Thoracic aorta (tissue), 2 donors: ENCODE results near the gene SMC1A. TPM values are rescaled to one million over a fixed set of nuclear protein-coding genes. Genes with fewer than 3 reads are reported as not detected.

Source experiments
- ATAC-seq: fragments of 150-250 bp; one replicate; pipeline ENCODE4 v1.8.0; 2017; ENCODE audit warnings: low read depth; ENCODE audit not compliant: insufficient number of reproducible peaks, low FRiP score
- DNase-seq: peaks from one replicate; pipeline ENCODE4 v3.0.0-alpha.2; 2020; ENCODE audit warnings: low spot score
- H3K27ac ChIP-seq, 2 donors: fragments of 200-600 bp; sonication (generic); 1 replicate in 1 of 2; 2 replicates in 1 of 2; pipeline ENCODE4 v1.5.1; 2016; ENCODE audit warnings: mild to moderate bottlenecking in 2 of 2, moderate library complexity in 2 of 2
- H3K27me3 ChIP-seq: fragments of 200-600 bp; sonication (generic); replicated peaks from 2 replicates; pipeline ENCODE4 v1.6.0; 2016; ENCODE audit warnings: mild to moderate bottlenecking; ENCODE audit not compliant: insufficient read depth
- H3K36me3 ChIP-seq: fragments of 200-600 bp; sonication (generic); one replicate; pipeline ENCODE4 v1.5.1; 2016
- H3K4me1 ChIP-seq, 2 donors: fragments of 200-600 bp; sonication (generic); 1 replicate in 1 of 2; 2 replicates in 1 of 2; pipeline versions ENCODE4 v1.5.1 to v1.6.0; 2016; ENCODE audit warnings: low read depth in 2 of 2, mild to moderate bottlenecking in 1 of 2; ENCODE audit not compliant: control insufficient read depth in 1 of 2
- H3K4me3 ChIP-seq: fragments of 200-600 bp; sonication (generic); 2 replicates; pipeline ENCODE4 v1.5.1; 2016; ENCODE audit warnings: mild to moderate bottlenecking
- H3K9me3 ChIP-seq: fragments of 200-600 bp; sonication (generic); 2 replicates; pipeline ENCODE4 v1.5.1; 2016
- CTCF ChIP-seq: fragments of 200-600 bp; sonication (generic); IDR thresholded peaks from one replicate; pipeline ENCODE4 v1.5.1; 2019; ENCODE audit warnings: antibody characterized with exemption
- total RNA-seq, 2 donors: library from RNA; depleted of rRNA; stranded (reverse); fragments of >200 nt; gene quantifications; one replicate each; pipeline versions ENCODE4 v1.1.0 to v1.2.3, GENCODE V29; 2016

The SMC1A gene
- total RNA-seq, 2 donors from 2014 or later = 32.6 to 53.1 TPM

GRCh38 chrX:53438174-53438831 lies 15.8 kb upstream of the SMC1A start:
- Histone ChIP-seq H3K36me3 (no peaks in the 10 kb centered on the region), H3K4me1 (peaks cover 2 to 13% of the 10 kb centered on the region in 2 donors), H3K4me3 (no peak overlapping the region), H3K9me3 (no peaks in the 10 kb centered on the region), H3K27ac (no peak overlapping the region), H3K27me3 (no peaks in the 10 kb centered on the region)
- no peak for DNase-seq
- ATAC-seq = no peak
- no peak for TF ChIP-seq CTCF

DNA sequence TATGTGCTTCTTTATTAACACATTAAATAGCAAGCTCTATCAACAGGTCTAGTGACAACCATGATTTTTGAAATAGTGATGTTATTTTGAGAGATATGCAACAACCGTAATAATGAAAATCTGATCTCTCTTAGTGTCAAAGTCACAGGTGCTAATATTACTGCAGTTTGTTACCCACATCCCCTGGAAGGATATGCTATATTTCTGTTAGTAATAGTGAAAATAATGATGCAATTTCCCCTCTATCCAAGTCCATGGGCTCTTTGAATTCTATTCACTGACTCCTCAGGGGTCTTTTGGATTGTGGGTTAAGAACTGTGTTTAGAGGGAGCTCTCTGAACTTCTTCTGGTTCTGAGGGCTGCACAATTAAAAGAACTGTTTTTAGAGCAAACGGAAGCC lies 14.8 kb upstream of the SMC1A start:
- Histone ChIP-seq H3K4me3 (no peak overlapping the region), H3K4me1 (peaks cover 2 to 13% of the 10 kb centered on the region in 2 donors), H3K9me3 (no peaks in the 10 kb centered on the region), H3K36me3 (no peaks in the 10 kb centered on the region), H3K27me3 (no peaks in the 10 kb centered on the region), H3K27ac (no peak overlapping the region)
- TF ChIP-seq CTCF = no peak
- DNase-seq (no peak), ATAC-seq (no peak)

GRCh38 chrX:53435997-53436396 lies 13.5 kb upstream of the SMC1A start:
- Histone ChIP-seq H3K9me3 (no peaks in the 10 kb centered on the region), H3K4me1 (peaks cover under 1 to 9% of the 10 kb centered on the region in 2 donors), H3K36me3 (no peaks in the 10 kb centered on the region), H3K27ac (no peak overlapping the region), H3K27me3 (no peaks in the 10 kb centered on the region), H3K4me3 (no peak overlapping the region)
- no peak for ATAC-seq
- no peak for DNase-seq
- peak; percentile 71 for TF ChIP-seq CTCF

DNA sequence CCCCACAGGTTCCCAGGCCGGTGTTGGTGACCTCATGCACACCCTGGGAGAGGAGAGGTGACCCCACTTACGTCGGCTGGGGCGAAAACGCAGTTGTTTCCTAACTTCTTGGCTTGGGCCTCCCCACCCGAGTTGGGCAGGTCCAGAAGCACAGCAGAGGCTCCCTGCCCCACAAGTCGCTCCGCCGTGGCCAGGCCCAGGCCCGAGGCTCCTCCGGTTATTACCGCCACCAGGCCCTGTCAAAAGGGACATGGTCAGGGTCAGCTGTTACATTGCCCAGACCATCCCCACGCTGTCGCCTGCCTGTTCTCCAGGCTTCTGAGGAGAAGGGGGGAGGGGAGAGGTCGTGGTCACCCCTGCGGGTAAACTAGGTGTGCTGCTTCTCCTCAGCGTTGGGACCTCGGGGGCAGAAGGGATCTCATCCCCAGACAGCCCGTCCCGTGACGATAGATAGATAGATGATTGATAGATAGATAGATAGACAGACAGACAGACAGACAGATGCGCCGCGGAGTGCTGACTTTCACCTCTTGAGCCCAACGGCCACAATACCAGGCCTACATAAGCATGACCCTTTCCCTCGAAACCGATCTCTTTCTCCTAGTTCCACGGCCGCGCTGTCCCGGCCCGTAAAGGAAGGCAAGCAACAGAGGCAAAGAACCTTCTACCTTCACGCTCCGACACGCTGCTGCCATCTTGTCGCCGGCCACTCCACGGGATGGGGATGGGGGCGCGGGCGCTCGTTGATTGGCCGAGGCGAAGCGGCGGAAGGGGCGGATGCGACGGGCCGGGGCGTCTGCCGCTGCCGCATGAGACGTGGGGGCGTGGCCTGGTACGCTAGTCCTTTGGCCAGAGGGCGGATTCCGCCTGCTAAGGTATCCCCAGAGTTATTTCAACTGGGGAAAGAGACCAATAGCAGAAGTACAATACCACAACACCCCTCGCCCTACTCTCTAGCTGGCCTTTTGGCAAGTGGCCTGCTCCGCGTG lies 11.5 kb upstream of the SMC1A start, which contains the start of gene HSD17B10:
HSD17B10 (minus strand) TSS at position 720 of the 989 bp plus-strand sequence; CDS start at position 695, 25 bp downstream.
- no peaks in the 10 kb centered on the region for H3K36me3 ChIP-seq
- ATAC-seq (peak; percentile 65), DNase-seq (peak; percentile 52)
- peak within 1 kb of the TSS; percentile 79 for H3K4me3 ChIP-seq
- no peaks in the 10 kb centered on the region for H3K27me3 ChIP-seq
- no peak for TF ChIP-seq CTCF
- peaks cover 0 to 4% of the 10 kb centered on the region in 2 donors for H3K4me1 ChIP-seq
- peak within 1 kb of the TSS; percentile 69 to 73 for H3K27ac ChIP-seq
- H3K9me3 ChIP-seq = no peaks in the 10 kb centered on the region

DNA sequence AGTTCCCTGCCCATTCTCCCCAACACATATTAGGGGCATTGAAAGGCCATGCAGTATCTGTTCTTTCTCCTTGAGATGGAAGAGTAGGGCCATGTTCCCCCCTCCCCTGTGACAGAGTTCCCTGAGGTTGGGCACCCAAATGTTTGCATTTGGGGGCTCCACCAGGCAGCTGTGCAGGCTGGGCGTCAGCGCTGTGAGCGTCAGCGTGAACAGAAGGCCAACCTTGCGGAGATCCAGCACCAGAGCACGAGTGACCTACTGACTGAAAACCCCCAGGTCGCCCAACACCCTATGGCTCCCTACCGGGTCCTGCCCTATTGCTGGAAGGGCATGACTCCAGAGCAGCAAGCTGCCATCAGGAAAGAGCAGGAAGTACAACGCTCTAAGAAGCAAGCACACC lies 7.8 kb upstream of the SMC1A start:
- H3K4me3 ChIP-seq = no peak overlapping the region
- no peak for TF ChIP-seq CTCF
- no peak for DNase-seq

More for the DNA sequence above, 7.8 kb upstream of the SMC1A start:
- H3K36me3 ChIP-seq = no peaks in the 10 kb centered on the region
- peaks cover 0 to 4% of the 10 kb centered on the region in 2 donors for H3K4me1 ChIP-seq
- no peaks in the 10 kb centered on the region for H3K9me3 ChIP-seq
- H3K27ac ChIP-seq = no peak overlapping the region
- no peaks in the 10 kb centered on the region for H3K27me3 ChIP-seq
- ATAC-seq = no peak
